Testis (tissue), 3 donors: ENCODE measurements around the gene DMGDH. TPM values are rescaled to one million over a fixed set of nuclear protein-coding genes. Genes with fewer than 3 reads are reported as not detected.

ENCODE experiments used
- DNase-seq: peaks from one replicate; pipeline ENCODE4 v3.0.0-alpha.2; 2019
- H3K27ac ChIP-seq, 2 donors: fragments of 200-600 bp; sonication (generic); one replicate each; pipeline ENCODE4 v1.5.1; 2019
- H3K27me3 ChIP-seq: fragments of 200-600 bp; sonication (generic); one replicate; pipeline ENCODE4 v1.5.1; 2019
- H3K36me3 ChIP-seq: fragments of 200-600 bp; sonication (generic); one replicate; pipeline ENCODE4 v1.5.1; 2017; ENCODE audit warnings: low read depth; ENCODE audit errors: missing control alignments
- H3K4me1 ChIP-seq: fragments of 200-600 bp; sonication (generic); one replicate; pipeline ENCODE4 v1.5.1; 2019
- H3K4me3 ChIP-seq, 2 donors: fragments of 200-600 bp; sonication (generic); one replicate each; pipeline ENCODE4 v1.5.1; 2017 to 2019
- H3K9me3 ChIP-seq: fragments of 200-600 bp; sonication (generic); one replicate; pipeline ENCODE4 v1.5.1; 2017
- POLR2A ChIP-seq: fragments of 450-650 bp; IDR thresholded peaks from one replicate; pipeline ENCODE4 v1.6.1; 2017; ENCODE audit warnings: antibody characterized with exemption, mild to moderate bottlenecking, moderate library complexity
- WGBS, 2 donors: methylation state at CpG; one replicate each; pipeline ENCODE4 v1.1.5; 2018; 5-methylcytosine and 5-hydroxymethylcytosine counted together
- intact Hi-C: fragments of 100-400 bp; cut with DNase I; formaldehyde crosslinking; loops from one replicate; pipeline ENCODE4 v1.15.1; 2023; ENCODE audit warnings: low total_unique reads
- polyA plus RNA-seq: library from polyadenylated mRNA; stranded (reverse); fragments of 350-450 nt; fragmentation: Illumina TruSeq; extraction: RNeasy Lipid Tissue Mini Kit (QIAGEN cat#74804); gene quantifications from one replicate; pipeline ENCODE4 v1.2.3, GENCODE V29; 2014; ENCODE audit warnings: low read depth, low replicate concordance; ENCODE audit not compliant: insufficient read depth
- total RNA-seq, 2 donors: library from RNA; depleted of rRNA; stranded (reverse); fragments of >200 nt; gene quantifications; one replicate each; pipeline ENCODE4 v1.2.3, GENCODE V29; 2016
- TF ChIP-seq, protein P1 (sequence below), 3 experiments: fragments of 450-650 bp in 2 of 3; fragments of 200-600 bp in 1 of 3; sonication (generic) in 1 of 3; IDR thresholded peaks; one replicate each; pipeline ENCODE4 v1.5.1; 2016 to 2019; ENCODE audit warnings: antibody characterized with exemption in 3 of 3, mild to moderate bottlenecking in 2 of 3, moderate library complexity in 1 of 3

Gene DMGDH
- total and polyA plus RNA-seq, 3 donors from 2014 or later: 3.8 to 18.0 (median 6.8) TPM

DNA sequence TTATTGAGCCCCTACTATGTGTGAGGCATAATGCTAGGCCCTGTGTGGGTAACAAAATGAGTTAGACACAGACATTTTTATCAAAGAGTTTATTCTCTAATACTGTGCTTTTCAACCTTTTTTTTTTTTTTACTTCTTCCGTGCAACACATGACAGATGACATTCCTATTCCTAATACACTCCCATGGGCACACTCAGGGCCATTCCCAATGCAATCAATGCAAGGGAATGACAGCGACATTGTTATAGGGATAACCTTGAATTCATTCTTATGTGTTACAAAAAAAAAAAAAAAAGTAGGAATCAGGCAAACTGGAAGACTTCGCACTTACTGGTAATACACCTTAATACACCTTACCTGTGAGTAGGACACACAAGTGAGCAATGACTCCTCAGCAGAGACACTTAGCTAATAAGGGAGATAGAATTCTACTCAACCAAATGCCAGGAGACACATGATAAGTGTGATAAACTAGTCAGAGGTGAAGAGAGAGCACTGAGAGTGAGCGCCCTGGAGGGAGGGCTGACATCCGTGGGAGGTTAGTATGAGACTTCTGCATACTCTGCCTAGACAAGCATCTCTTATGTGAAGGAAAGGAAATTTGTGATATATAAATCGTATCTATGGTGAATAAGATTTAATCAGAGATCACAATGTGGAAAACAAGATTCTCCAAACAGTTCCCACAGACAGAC is 63.4 kb downstream of the DMGDH start:
- no peaks in the 10 kb centered on the region for H3K4me1 ChIP-seq
- no peak for TF ChIP-seq POLR2A
- TF ChIP-seq, protein P1, sequence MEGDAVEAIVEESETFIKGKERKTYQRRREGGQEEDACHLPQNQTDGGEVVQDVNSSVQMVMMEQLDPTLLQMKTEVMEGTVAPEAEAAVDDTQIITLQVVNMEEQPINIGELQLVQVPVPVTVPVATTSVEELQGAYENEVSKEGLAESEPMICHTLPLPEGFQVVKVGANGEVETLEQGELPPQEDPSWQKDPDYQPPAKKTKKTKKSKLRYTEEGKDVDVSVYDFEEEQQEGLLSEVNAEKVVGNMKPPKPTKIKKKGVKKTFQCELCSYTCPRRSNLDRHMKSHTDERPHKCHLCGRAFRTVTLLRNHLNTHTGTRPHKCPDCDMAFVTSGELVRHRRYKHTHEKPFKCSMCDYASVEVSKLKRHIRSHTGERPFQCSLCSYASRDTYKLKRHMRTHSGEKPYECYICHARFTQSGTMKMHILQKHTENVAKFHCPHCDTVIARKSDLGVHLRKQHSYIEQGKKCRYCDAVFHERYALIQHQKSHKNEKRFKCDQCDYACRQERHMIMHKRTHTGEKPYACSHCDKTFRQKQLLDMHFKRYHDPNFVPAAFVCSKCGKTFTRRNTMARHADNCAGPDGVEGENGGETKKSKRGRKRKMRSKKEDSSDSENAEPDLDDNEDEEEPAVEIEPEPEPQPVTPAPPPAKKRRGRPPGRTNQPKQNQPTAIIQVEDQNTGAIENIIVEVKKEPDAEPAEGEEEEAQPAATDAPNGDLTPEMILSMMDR (IDR thresholded peaks at IDR 0.05): no peak
- H3K36me3 ChIP-seq: no peaks in the 10 kb centered on the region
- no peak overlapping the region for H3K27ac ChIP-seq
- no peaks in the 10 kb centered on the region for H3K9me3 ChIP-seq
- no peaks in the 10 kb centered on the region for H3K27me3 ChIP-seq
- H3K4me3 ChIP-seq: no peak overlapping the region
- intact Hi-C loops: no loop called here
- DNase-seq: no peak
- 87 to 88% methylated on average over 6 of the region's 6 CpGs for WGBS, 2 donors

DNA sequence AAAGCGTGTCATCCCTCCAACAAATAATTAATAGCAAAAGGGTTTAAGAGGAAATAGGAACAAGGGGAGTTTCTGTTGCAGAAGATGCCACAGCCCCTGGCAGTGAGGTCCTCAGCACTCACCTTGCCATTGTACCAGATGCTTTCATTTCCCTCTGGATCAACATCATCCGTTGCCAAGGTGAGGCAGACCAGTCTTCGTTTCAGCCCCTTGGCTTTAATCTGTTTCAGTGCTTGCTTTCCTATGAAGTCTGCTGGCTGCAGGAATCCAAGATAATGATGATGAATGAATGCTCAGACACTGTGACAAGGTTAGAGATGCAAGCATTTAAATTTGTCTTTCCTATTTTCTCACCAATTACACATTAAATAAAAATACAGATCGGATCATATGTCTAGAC is 64.3 kb downstream of the DMGDH start:
- no peak overlapping the region for H3K4me3 ChIP-seq
- no peaks in the 10 kb centered on the region for H3K4me1 ChIP-seq
- 80% methylated on average over 4 of the region's 4 CpGs for WGBS, 2 donors
- no peaks in the 10 kb centered on the region for H3K36me3 ChIP-seq
- H3K27ac ChIP-seq: no peak overlapping the region
- H3K9me3 ChIP-seq: no peaks in the 10 kb centered on the region
- no peak for DNase-seq
- no peaks in the 10 kb centered on the region for H3K27me3 ChIP-seq
- TF ChIP-seq, protein P1 (IDR thresholded peaks at IDR 0.05): no peak
- TF ChIP-seq POLR2A: no peak
- intact Hi-C loops: no loop called here

DNA sequence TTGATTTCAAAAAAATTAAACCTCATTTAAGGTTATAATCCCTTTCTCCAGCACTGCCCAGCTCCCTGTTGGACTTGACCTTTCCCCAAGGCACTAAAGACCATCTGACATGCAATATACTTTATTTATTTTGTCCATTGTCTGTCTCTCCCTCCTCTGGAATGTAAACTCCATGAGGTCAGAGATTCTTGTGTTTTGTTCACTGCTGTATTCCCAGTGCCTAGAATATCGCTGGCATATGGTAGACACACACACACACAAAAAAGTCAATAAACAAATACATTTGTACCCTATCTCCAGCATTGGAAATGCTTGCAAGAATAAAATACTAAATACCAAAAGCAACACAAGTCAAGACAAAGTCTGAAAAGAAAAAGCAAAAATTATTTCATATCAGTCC is 67.1 kb downstream of the DMGDH start:
- H3K9me3 ChIP-seq: no peaks in the 10 kb centered on the region
- peak overlapping the region in 1 of 2 donors; percentile 3 for H3K27ac ChIP-seq
- H3K4me1 ChIP-seq: no peaks in the 10 kb centered on the region
- WGBS, 2 donors: 85% methylated on average over 1 of the region's 1 CpG
- intact Hi-C loops: no loop called here
- TF ChIP-seq, protein P1 (IDR thresholded peaks at IDR 0.05): no peak
- TF ChIP-seq POLR2A: no peak
- H3K27me3 ChIP-seq: no peaks in the 10 kb centered on the region
- no peak for DNase-seq
- H3K4me3 ChIP-seq: no peak overlapping the region
- no peaks in the 10 kb centered on the region for H3K36me3 ChIP-seq

DNA sequence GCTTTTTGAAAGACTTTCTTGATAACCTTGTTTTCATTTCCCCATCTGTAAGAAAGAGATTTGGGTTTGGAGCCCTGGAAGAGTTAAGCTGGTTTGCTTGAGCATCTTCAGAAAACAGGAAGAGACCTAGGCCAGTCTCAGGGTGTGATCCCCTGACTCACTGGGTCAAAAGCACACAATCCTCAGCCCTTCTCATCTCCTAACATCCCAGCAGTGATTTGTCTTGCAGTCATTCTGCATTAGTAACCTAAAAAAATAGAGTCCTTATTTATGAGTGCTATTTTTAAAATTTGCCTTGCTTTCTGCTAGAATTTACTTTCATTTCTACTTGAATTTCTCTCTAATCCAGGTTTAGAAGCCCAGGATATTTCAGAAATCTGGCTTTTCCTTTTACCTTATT is 68.0 kb downstream of the DMGDH start:
- intact Hi-C loops: no loop called here
- peak overlapping the region in 1 of 2 donors; percentile 3 for H3K27ac ChIP-seq
- no peak for TF ChIP-seq POLR2A
- TF ChIP-seq, protein P1 (IDR thresholded peaks at IDR 0.05): no peak
- no peak overlapping the region for H3K4me3 ChIP-seq
- H3K4me1 ChIP-seq: no peaks in the 10 kb centered on the region
- DNase-seq: no peak
- H3K27me3 ChIP-seq: no peaks in the 10 kb centered on the region
- no peaks in the 10 kb centered on the region for H3K9me3 ChIP-seq
- no peaks in the 10 kb centered on the region for H3K36me3 ChIP-seq

DNA sequence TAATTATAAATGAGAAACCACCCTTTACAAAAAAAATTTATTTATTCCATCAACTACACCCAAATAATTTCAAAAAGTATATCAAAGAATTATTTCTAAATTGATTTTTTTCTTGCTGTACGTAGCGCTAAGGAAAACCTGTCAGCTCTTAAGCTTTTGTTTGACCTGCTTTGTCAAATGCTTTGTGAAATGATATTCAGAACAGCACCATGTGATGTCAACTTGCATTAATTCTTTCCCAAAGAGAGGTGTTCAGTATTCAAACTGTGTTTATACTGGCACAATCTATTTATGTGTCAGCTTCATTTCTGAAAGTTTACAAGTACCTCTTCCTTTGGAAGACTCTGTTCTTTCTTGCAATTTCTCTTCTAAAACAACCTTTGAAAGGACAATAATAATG is 72.4 kb downstream of the DMGDH start:
- no peaks in the 10 kb centered on the region for H3K9me3 ChIP-seq
- WGBS, 2 donors: 95 to 98% methylated on average over 2 of the region's 2 CpGs
- intact Hi-C loops: no loop called here
- no peak overlapping the region for H3K27ac ChIP-seq
- TF ChIP-seq POLR2A: no peak
- TF ChIP-seq, protein P1 (IDR thresholded peaks at IDR 0.05): no peak
- H3K27me3 ChIP-seq: no peaks in the 10 kb centered on the region
- no peaks in the 10 kb centered on the region for H3K36me3 ChIP-seq
- DNase-seq: no peak
- no peak overlapping the region for H3K4me3 ChIP-seq
- no peaks in the 10 kb centered on the region for H3K4me1 ChIP-seq
